GM06990 (cell line): Measurements from ENCODE around the gene MAST1.
A peak's percentile ranks its signal among the peaks of the same experiment; 100 is the strongest.

Experiments used
- DNase-seq: peaks from one replicate; pipeline ENCODE4 v3.0.0-alpha.2; 2011; ENCODE audit not compliant: insufficient read length; ENCODE audit errors: extremely low read depth
- H3K27me3 ChIP-seq: replicated peaks from 2 replicates; pipeline ENCODE4 v1.6.0; 2011; ENCODE audit warnings: low read length; ENCODE audit not compliant: control insufficient read depth, insufficient read depth
- H3K36me3 ChIP-seq: 2 replicates; pipeline ENCODE4 v1.5.1; 2011; ENCODE audit warnings: low read length; ENCODE audit not compliant: control insufficient read depth, insufficient read depth
- H3K4me3 ChIP-seq: replicated peaks from 2 replicates; pipeline ENCODE4 v1.5.1; 2011; ENCODE audit warnings: low read depth, mild to moderate bottlenecking, control low read depth, low read length
- CTCF ChIP-seq: IDR thresholded peaks from 2 replicates; pipeline ENCODE4 v1.5.1; 2011; ENCODE audit warnings: low read length, control low read depth, mild to moderate bottlenecking, inconsistent platforms; ENCODE audit not compliant: insufficient read depth, poor library complexity, severe bottlenecking

MAST1 gene

GRCh38 chr19:12867120-12868099 lies 29.1 kb downstream of the MAST1 start:
- H3K27me3 ChIP-seq = no peaks in the 10 kb centered on the region
- peak overlapping the region; percentile 49 for H3K4me3 ChIP-seq
- no peak for TF ChIP-seq CTCF
- peak; percentile 85 for DNase-seq
- no peaks in the 10 kb centered on the region for H3K36me3 ChIP-seq

- no peak overlapping the region for H3K4me3 ChIP-seq
- H3K36me3 ChIP-seq = no peaks in the 10 kb centered on the region
- H3K27me3 ChIP-seq = no peaks in the 10 kb centered on the region
- TF ChIP-seq CTCF = no peak
- no peak for DNase-seq
Observed at GRCh38 chr19:12868540-12869112, 30.3 kb downstream of the MAST1 start.

- no peak for TF ChIP-seq CTCF
Observed at GRCh38 chr19:12871681-12872080, 33.4 kb downstream of the MAST1 start.

GRCh38 chr19:12872255-12872654 lies 33.9 kb downstream of the MAST1 start:
- H3K4me3 ChIP-seq = no peak overlapping the region
- no peak for DNase-seq
- no peaks in the 10 kb centered on the region for H3K27me3 ChIP-seq
- TF ChIP-seq CTCF = no peak
- H3K36me3 ChIP-seq = no peaks in the 10 kb centered on the region; the same call in none of the 2 replicates

More at GRCh38 chr19:12871681-12872080, 33.4 kb downstream of the MAST1 start:
- Histone ChIP-seq H3K27me3 (no peaks in the 10 kb centered on the region), H3K36me3 (no peaks in the 10 kb centered on the region; the same call in none of the 2 replicates), H3K4me3 (no peak overlapping the region)
- DNase-seq = no peak

- Histone ChIP-seq H3K27me3 (no peaks in the 10 kb centered on the region), H3K36me3 (peaks cover 2% of the 10 kb centered on the region), H3K4me3 (no peak overlapping the region)
- DNase-seq = no peak
- no peak for TF ChIP-seq CTCF
Observed at GRCh38 chr19:12872941-12873890, 34.9 kb downstream of the MAST1 start.
